ENCODE results near the gene TEAD3.
"Not testable (repeated sequence)": the region's sequence is repeated elsewhere in the genome, so short reads cannot be mapped to it uniquely, and the experiment has no call there.

The TEAD3 gene

GRCh38 chr6:35519313-35520015 is 22.6 kb upstream of the TEAD3 start:
- peaks cover 3% of the 10 kb centered on the region for H3K27me3 Mint-ChIP-seq
- no peak overlapping the region for H3K4me3 Mint-ChIP-seq
- no peaks in the 10 kb centered on the region for H3K9me3 Mint-ChIP-seq
- peaks cover 3% of the 10 kb centered on the region for H3K4me1 Mint-ChIP-seq
- no peak for DNase-seq (ENCODE audit: low spot score in 2 of 2)
- no peak for ATAC-seq (ENCODE audit: low read depth)
- H3K27ac Mint-ChIP-seq, result no peak overlapping the region
- no peaks in the 10 kb centered on the region for H3K36me3 Mint-ChIP-seq

- Mint-ChIP-seq H3K9me3 (no peaks in the 10 kb centered on the region), H3K27ac (no peak overlapping the region), H3K4me1 (peaks cover 3% of the 10 kb centered on the region), H3K4me3 (no peak overlapping the region), H3K27me3 (peaks cover 7% of the 10 kb centered on the region), H3K36me3 (no peaks in the 10 kb centered on the region)
- ATAC-seq (ENCODE audit: low read depth), result no peak
- no peak for DNase-seq (ENCODE audit: low spot score in 2 of 2)
These were observed 21.9 kb upstream of the TEAD3 start for GRCh38 chr6:35518566-35519312.

- H3K36me3 Mint-ChIP-seq; H3K27me3 Mint-ChIP-seq; H3K4me1 Mint-ChIP-seq; H3K9me3 Mint-ChIP-seq; DNase-seq (ENCODE audit: low spot score in 2 of 2); H3K27ac Mint-ChIP-seq; H3K4me3 Mint-ChIP-seq; ATAC-seq (ENCODE audit: low read depth): not testable (repeated sequence)
These were observed 21.1 kb upstream of the TEAD3 start for GRCh38 chr6:35517978-35518377.

- ATAC-seq (ENCODE audit: low read depth) (no peak), DNase-seq (ENCODE audit: low spot score in 2 of 2) (no peak)
- no peaks in the 10 kb centered on the region for H3K9me3 Mint-ChIP-seq
- H3K27ac Mint-ChIP-seq, result no peak overlapping the region
- H3K27me3 Mint-ChIP-seq, result peaks cover 15% of the 10 kb centered on the region
- no peak overlapping the region for H3K4me3 Mint-ChIP-seq
- H3K36me3 Mint-ChIP-seq, result no peaks in the 10 kb centered on the region
- peaks cover 3% of the 10 kb centered on the region for H3K4me1 Mint-ChIP-seq
These were observed 19.8 kb upstream of the TEAD3 start for GRCh38 chr6:35516712-35517111.

GRCh38 chr6:35515939-35516338 is 19.1 kb upstream of the TEAD3 start:
- not testable (repeated sequence) for H3K36me3 Mint-ChIP-seq; H3K27ac Mint-ChIP-seq; H3K9me3 Mint-ChIP-seq; H3K4me1 Mint-ChIP-seq; ATAC-seq (ENCODE audit: low read depth); H3K4me3 Mint-ChIP-seq; DNase-seq (ENCODE audit: low spot score in 2 of 2)
- peaks cover 19% of the 10 kb centered on the region for H3K27me3 Mint-ChIP-seq

GRCh38 chr6:35514587-35514986 is 17.7 kb upstream of the TEAD3 start:
- H3K27me3 Mint-ChIP-seq, result peaks cover 21% of the 10 kb centered on the region
- H3K9me3 Mint-ChIP-seq, result no peaks in the 10 kb centered on the region
- DNase-seq (ENCODE audit: low spot score in 2 of 2) (no peak), ATAC-seq (ENCODE audit: low read depth) (no peak)
- peaks cover 5% of the 10 kb centered on the region for H3K4me1 Mint-ChIP-seq
- H3K27ac Mint-ChIP-seq, result no peak overlapping the region
- H3K4me3 Mint-ChIP-seq, result no peak overlapping the region
- H3K36me3 Mint-ChIP-seq, result no peaks in the 10 kb centered on the region

- no peak for DNase-seq (ENCODE audit: low spot score in 2 of 2)
- Mint-ChIP-seq H3K4me1 (peaks cover 8% of the 10 kb centered on the region), H3K9me3 (no peaks in the 10 kb centered on the region), H3K27ac (no peak within 1 kb of the TSS), H3K36me3 (no peaks in the 10 kb centered on the region), H3K27me3 (peaks cover 25% of the 10 kb centered on the region), H3K4me3 (no peak within 1 kb of the TSS)
- no peak for ATAC-seq (ENCODE audit: low read depth)
These were observed 15.9 kb upstream of the TEAD3 start, which contains the start of gene TULP1 for GRCh38 chr6:35512740-35513139. TSS of gene TULP1 (minus strand) at chr6:35512896. CDS start at chr6:35512858, 38 bp downstream.

GRCh38 chr6:35512006-35512405 is 15.1 kb upstream of the TEAD3 start:
- ATAC-seq (ENCODE audit: low read depth) (no peak), DNase-seq (ENCODE audit: low spot score in 2 of 2) (no peak)
- Mint-ChIP-seq H3K4me3 (no peak overlapping the region), H3K9me3 (no peaks in the 10 kb centered on the region), H3K27ac (no peak overlapping the region), H3K27me3 (peaks cover 25% of the 10 kb centered on the region), H3K4me1 (peaks cover 8% of the 10 kb centered on the region), H3K36me3 (no peaks in the 10 kb centered on the region)

- H3K9me3 Mint-ChIP-seq, result no peaks in the 10 kb centered on the region
- no peak overlapping the region for H3K4me3 Mint-ChIP-seq
- H3K27me3 Mint-ChIP-seq, result peaks cover 27% of the 10 kb centered on the region
- no peaks in the 10 kb centered on the region for H3K36me3 Mint-ChIP-seq
- H3K27ac Mint-ChIP-seq, result no peak overlapping the region
- ATAC-seq (ENCODE audit: low read depth) (no peak), DNase-seq (ENCODE audit: low spot score in 2 of 2) (no peak)
- H3K4me1 Mint-ChIP-seq, result peaks cover 8% of the 10 kb centered on the region
These were observed 14.7 kb upstream of the TEAD3 start for GRCh38 chr6:35511562-35511941.

GRCh38 chr6:35510916-35511561 is 14.2 kb upstream of the TEAD3 start:
- peaks cover 8% of the 10 kb centered on the region for H3K4me1 Mint-ChIP-seq
- no peak overlapping the region for H3K4me3 Mint-ChIP-seq
- no peaks in the 10 kb centered on the region for H3K9me3 Mint-ChIP-seq
- ATAC-seq (ENCODE audit: low read depth), result no peak
- peaks cover 28% of the 10 kb centered on the region for H3K27me3 Mint-ChIP-seq
- DNase-seq (ENCODE audit: low spot score in 2 of 2), result no peak
- H3K27ac Mint-ChIP-seq, result no peak overlapping the region
- H3K36me3 Mint-ChIP-seq, result no peaks in the 10 kb centered on the region

GRCh38 chr6:35508542-35508941 is 11.7 kb upstream of the TEAD3 start:
- Mint-ChIP-seq H3K4me1 (peaks cover 5% of the 10 kb centered on the region), H3K27ac (no peak overlapping the region), H3K4me3 (no peak overlapping the region), H3K27me3 (peaks cover 23% of the 10 kb centered on the region), H3K9me3 (no peaks in the 10 kb centered on the region), H3K36me3 (no peaks in the 10 kb centered on the region)
- DNase-seq (ENCODE audit: low spot score in 2 of 2) (no peak), ATAC-seq (ENCODE audit: low read depth) (no peak)

- Mint-ChIP-seq H3K4me3 (no peak overlapping the region), H3K9me3 (no peaks in the 10 kb centered on the region), H3K27me3 (peaks cover 23% of the 10 kb centered on the region), H3K4me1 (peaks cover 5% of the 10 kb centered on the region), H3K27ac (no peak overlapping the region), H3K36me3 (no peaks in the 10 kb centered on the region)
- no peak for DNase-seq (ENCODE audit: low spot score in 2 of 2)
- ATAC-seq (ENCODE audit: low read depth), result no peak
These were observed 11.1 kb upstream of the TEAD3 start for GRCh38 chr6:35508027-35508426.

GRCh38 chr6:35507221-35507620 is 10.3 kb upstream of the TEAD3 start:
- Mint-ChIP-seq H3K27ac (no peak overlapping the region), H3K36me3 (no peaks in the 10 kb centered on the region), H3K9me3 (no peaks in the 10 kb centered on the region), H3K4me1 (peaks cover 5% of the 10 kb centered on the region), H3K27me3 (peaks cover 19% of the 10 kb centered on the region), H3K4me3 (no peak overlapping the region)
- DNase-seq (ENCODE audit: low spot score in 2 of 2) (no peak), ATAC-seq (ENCODE audit: low read depth) (no peak)

GRCh38 chr6:35506536-35506935 is 9.7 kb upstream of the TEAD3 start:
- ATAC-seq (ENCODE audit: low read depth) (no peak), DNase-seq (ENCODE audit: low spot score in 2 of 2) (no peak)
- H3K4me3 Mint-ChIP-seq, result no peak overlapping the region
- H3K27me3 Mint-ChIP-seq, result peaks cover 19% of the 10 kb centered on the region
- H3K9me3 Mint-ChIP-seq, result no peaks in the 10 kb centered on the region
- H3K36me3 Mint-ChIP-seq, result no peaks in the 10 kb centered on the region
- H3K27ac Mint-ChIP-seq, result no peak overlapping the region
- peaks cover 5% of the 10 kb centered on the region for H3K4me1 Mint-ChIP-seq

All from memory B cell (primary cell).